GM23338 (cell line): ENCODE results near the gene CFDP1. TPM values are rescaled to one million over a fixed set of nuclear protein-coding genes. Genes with fewer than 3 reads are reported as not detected.

Source experiments
- ATAC-seq: fragments of 200-7000 bp; cut with Tn5 transposase; 3 replicates; pipeline ENCODE4 v1.9.1; 2020
- DNase-seq: peaks from one replicate; pipeline ENCODE4 v3.0.0-alpha.2; 2015; ENCODE audit warnings: low spot score
- H2AFZ ChIP-seq: fragments of 200-600 bp; sonication (generic); 2 replicates; pipeline ENCODE4 v1.8.0; 2016; ENCODE audit warnings: antibody characterized with exemption, mild to moderate bottlenecking, moderate library complexity
- H3F3A ChIP-seq: fragments of 200-600 bp; sonication (generic); replicated peaks from 2 replicates; pipeline ENCODE4 v1.8.0; 2017; ENCODE audit warnings: antibody characterized with exemption, mixed run types, low read depth
- H3K27ac ChIP-seq: fragments of 200-600 bp; sonication (generic); 2 replicates; pipeline ENCODE4 v1.6.1; 2016; ENCODE audit warnings: low read depth
- H3K27me3 ChIP-seq: fragments of 200-600 bp; sonication (generic); 2 replicates; pipeline ENCODE4 v1.8.0; 2016; ENCODE audit warnings: mild to moderate bottlenecking, mixed run types, moderate library complexity; ENCODE audit not compliant: insufficient read depth
- H3K36me3 ChIP-seq: fragments of 200-600 bp; sonication (generic); 2 replicates; pipeline ENCODE4 v1.8.0; 2016; ENCODE audit warnings: mild to moderate bottlenecking; ENCODE audit not compliant: insufficient read depth
- H3K4me1 ChIP-seq: fragments of 200-600 bp; sonication (generic); 2 replicates; pipeline ENCODE4 v1.8.0; 2016; ENCODE audit warnings: mild to moderate bottlenecking, moderate library complexity; ENCODE audit not compliant: insufficient read depth
- H3K4me2 ChIP-seq: fragments of 200-600 bp; sonication (generic); 2 replicates; pipeline ENCODE4 v1.7.1; 2017; ENCODE audit warnings: mixed run types
- H3K4me3 ChIP-seq: fragments of 200-600 bp; sonication (generic); 2 replicates; pipeline ENCODE4 v1.6.1; 2016; ENCODE audit warnings: mixed run types
- H3K79me2 ChIP-seq: fragments of 200-600 bp; sonication (generic); replicated peaks from 2 replicates; pipeline ENCODE4 v1.8.0; 2017; ENCODE audit warnings: mild to moderate bottlenecking; ENCODE audit not compliant: insufficient read depth
- H3K9me2 ChIP-seq: fragments of 200-600 bp; sonication (generic); 2 replicates; pipeline ENCODE4 v1.8.0; 2017; ENCODE audit not compliant: insufficient read depth
- H4K20me1 ChIP-seq: fragments of 200-600 bp; sonication (generic); replicated peaks from 2 replicates; pipeline ENCODE4 v1.8.0; 2017; ENCODE audit warnings: mild to moderate bottlenecking; ENCODE audit not compliant: insufficient read depth
- H3K27ac Mint-ChIP-seq: 2 replicates; pipeline ENCODE4 v1.8.0; 2020; ENCODE audit warnings: inconsistent platforms, mild to moderate bottlenecking, moderate library complexity, mixed read lengths
- H3K27me3 Mint-ChIP-seq: 3 replicates; pipeline ENCODE4 v1.8.0; 2022; ENCODE audit warnings: low read depth, mild to moderate bottlenecking, moderate library complexity, mixed read lengths, inconsistent platforms; ENCODE audit not compliant: insufficient read depth, poor library complexity
- H3K36me3 Mint-ChIP-seq: 3 replicates; pipeline ENCODE4 v1.8.0; 2021; ENCODE audit warnings: low read depth, mild to moderate bottlenecking, inconsistent platforms, moderate library complexity, mixed read lengths
- H3K4me1 Mint-ChIP-seq: 3 replicates; pipeline ENCODE4 v1.8.0; 2020; ENCODE audit warnings: mild to moderate bottlenecking, inconsistent platforms, mixed read lengths
- H3K4me3 Mint-ChIP-seq: 3 replicates; pipeline ENCODE4 v1.8.0; 2021; ENCODE audit warnings: moderate library complexity, mild to moderate bottlenecking, inconsistent platforms, mixed read lengths
- H3K9me3 Mint-ChIP-seq: 3 replicates; pipeline ENCODE4 v1.8.0; 2020; ENCODE audit warnings: moderate library complexity, mild to moderate bottlenecking, inconsistent platforms, mixed read lengths
- CREB1 ChIP-seq: fragments of 250-450 bp; sonication (Bioruptor Pico); IDR thresholded peaks from 2 replicates; pipeline ENCODE4 v1.5.0; 2020; ENCODE audit warnings: low read depth, mild to moderate bottlenecking, moderate library complexity
- EZH2 ChIP-seq: fragments of 200-600 bp; sonication (generic); IDR thresholded peaks from one replicate; pipeline ENCODE4 v1.8.0; 2017; ENCODE audit warnings: antibody characterized with exemption, mild to moderate bottlenecking, low read depth; ENCODE audit not compliant: unreplicated experiment
- EZH2phosphoT487 ChIP-seq: fragments of 200-600 bp; sonication (generic); IDR thresholded peaks from one replicate; pipeline ENCODE4 v1.8.1; 2018; ENCODE audit warnings: antibody characterized with exemption; ENCODE audit not compliant: unreplicated experiment
- JUNB ChIP-seq: IDR thresholded peaks from one replicate; pipeline ENCODE4 v1.6.1; 2016; ENCODE audit warnings: antibody characterized with exemption; ENCODE audit not compliant: unreplicated experiment
- NANOG ChIP-seq: IDR thresholded peaks from 2 replicates; pipeline ENCODE4 v1.6.1; 2016; ENCODE audit warnings: antibody characterized with exemption, borderline replicate concordance
- POLR2AphosphoS5 ChIP-seq: IDR thresholded peaks from 2 replicates; pipeline ENCODE4 v1.6.1; 2016; ENCODE audit warnings: antibody characterized with exemption, low read depth
- STAT1 ChIP-seq: IDR thresholded peaks from one replicate; pipeline ENCODE4 v1.6.1; 2016; ENCODE audit warnings: antibody characterized with exemption; ENCODE audit not compliant: unreplicated experiment
- ZNF114 ChIP-seq: fragments of 250-450 bp; sonication (Bioruptor Pico); IDR thresholded peaks from 2 replicates; pipeline ENCODE4 v1.5.0; 2020; ENCODE audit warnings: mild to moderate bottlenecking, moderate library complexity
- ZNF331 ChIP-seq: fragments of 250-450 bp; sonication (Bioruptor Pico); IDR thresholded peaks from 2 replicates; pipeline ENCODE4 v1.5.0; 2020; ENCODE audit warnings: low read depth, mild to moderate bottlenecking, moderate library complexity
- polyA plus RNA-seq: library from polyadenylated mRNA; unstranded; fragments of >200 nt; fragmentation: Nextera tagmentation; extraction: Ambion mirVana; gene quantifications from 2 replicates; pipeline ENCODE4 v1.2.1, GENCODE V29; 2016
- total RNA-seq: library from RNA; depleted of rRNA; stranded (reverse); fragments of >200 nt; shearing (Covaris generic); gene quantifications from 2 replicates; pipeline ENCODE4 v1.2.3, GENCODE V29; 2014
- TF ChIP-seq, protein P1 (sequence below): IDR thresholded peaks from one replicate; pipeline ENCODE4 v1.6.1; 2018; ENCODE audit warnings: antibody characterized with exemption; ENCODE audit not compliant: unreplicated experiment
- TF ChIP-seq, protein P2 (sequence below), 2 experiments: fragments of 200-600 bp in 1 of 2; sonication (generic) in 1 of 2; conservative IDR thresholded peaks; 2 replicates each; pipeline versions ENCODE4 v1.5.1 to v1.6.1; 2016 to 2017; ENCODE audit warnings: antibody characterized with exemption in 2 of 2, low read depth in 2 of 2, mild to moderate bottlenecking in 2 of 2, moderate library complexity in 1 of 2
- TF ChIP-seq, protein P3 (sequence below): IDR thresholded peaks from 2 replicates; pipeline ENCODE4 v1.6.1; 2016; ENCODE audit warnings: antibody characterized with exemption

Gene CFDP1
- total and polyA plus RNA-seq, 2 experiments from 2014 or later = 89.9 to 224 TPM

- H3K36me3 Mint-ChIP-seq = peaks cover 4% of the 10 kb centered on the region; the same call in 1 of the 3 replicates
- H3K27ac Mint-ChIP-seq = no peak overlapping the region
- Histone ChIP-seq H3F3A (no peaks in the 10 kb centered on the region), H4K20me1 (peaks cover 8% of the 10 kb centered on the region; the same call in 1 of the 2 replicates), H3K27me3 (no peaks in the 10 kb centered on the region), H3K79me2 (no peaks in the 10 kb centered on the region), H3K9me2 (no peaks in the 10 kb centered on the region), H3K4me1 (no peaks in the 10 kb centered on the region), H2AFZ (no peak overlapping the region), H3K27ac (peak overlapping the region; percentile 41; the same call in 1 of the 2 replicates), H3K4me2 (no peak overlapping the region), H3K4me3 (no peak overlapping the region), H3K36me3 (no peaks in the 10 kb centered on the region; the same call in 1 of the 2 replicates)
- ATAC-seq (no peak), DNase-seq (no peak)
- H3K27me3 Mint-ChIP-seq = no peaks in the 10 kb centered on the region
- TF ChIP-seq EZH2 (no peak), STAT1 (no peak), NANOG (no peak), ZNF331 (CRISPR knock-in tag) (no peak)
- no peak overlapping the region for H3K4me3 Mint-ChIP-seq
- H3K4me1 Mint-ChIP-seq = peaks cover 21% of the 10 kb centered on the region; the same call in 2 of the 3 replicates
- no peaks in the 10 kb centered on the region for H3K9me3 Mint-ChIP-seq
Measured at GRCh38 chr16:75379911-75380847, 53.1 kb downstream of the CFDP1 start.

DNA sequence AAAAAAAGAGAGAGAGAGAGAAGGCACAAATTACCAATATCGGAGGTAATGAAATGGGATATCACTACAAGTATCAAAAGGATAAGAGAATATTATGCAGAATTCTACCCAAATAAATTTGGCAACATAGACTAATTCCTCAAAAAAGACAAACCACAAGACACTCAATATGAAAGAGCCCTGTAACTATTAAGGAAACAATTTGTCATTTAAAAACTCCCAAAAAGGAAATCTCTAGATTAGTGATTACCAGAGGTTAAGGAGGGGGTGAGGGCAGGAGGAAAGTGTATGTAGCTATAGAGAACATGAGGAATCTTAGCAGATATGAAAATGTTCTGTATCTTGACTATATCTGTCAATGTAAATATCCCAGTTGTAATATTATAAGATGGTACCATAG lies 54.0 kb downstream of the CFDP1 start:
- no peak overlapping the region for H3K4me3 ChIP-seq
- no peak overlapping the region for H3K27ac Mint-ChIP-seq
- peaks cover 21% of the 10 kb centered on the region; the same call in 2 of the 3 replicates for H3K4me1 Mint-ChIP-seq
- H3K4me1 ChIP-seq = no peaks in the 10 kb centered on the region
- H3K27me3 Mint-ChIP-seq = no peaks in the 10 kb centered on the region
- no peaks in the 10 kb centered on the region; the same call in 1 of the 2 replicates for H3K36me3 ChIP-seq
- H3K9me3 Mint-ChIP-seq = no peaks in the 10 kb centered on the region
- H3K27me3 ChIP-seq = no peaks in the 10 kb centered on the region
- H4K20me1 ChIP-seq = peaks cover 8% of the 10 kb centered on the region; the same call in 1 of the 2 replicates
- H2AFZ ChIP-seq = no peak overlapping the region
- H3K9me2 ChIP-seq = no peaks in the 10 kb centered on the region
- ATAC-seq (no peak), DNase-seq (no peak)
- no peaks in the 10 kb centered on the region; the same call in 1 of the 2 replicates for H3K79me2 ChIP-seq
- no peak overlapping the region for H3K27ac ChIP-seq
- peaks cover 6% of the 10 kb centered on the region; the same call in 1 of the 3 replicates for H3K36me3 Mint-ChIP-seq
- no peaks in the 10 kb centered on the region for H3F3A ChIP-seq
- H3K4me3 Mint-ChIP-seq = no peak overlapping the region
- no peak overlapping the region for H3K4me2 ChIP-seq
- no peak for TF ChIP-seq CREB1 (CRISPR knock-in tag)
- TF ChIP-seq JUNB = no peak
- TF ChIP-seq, protein P1, sequence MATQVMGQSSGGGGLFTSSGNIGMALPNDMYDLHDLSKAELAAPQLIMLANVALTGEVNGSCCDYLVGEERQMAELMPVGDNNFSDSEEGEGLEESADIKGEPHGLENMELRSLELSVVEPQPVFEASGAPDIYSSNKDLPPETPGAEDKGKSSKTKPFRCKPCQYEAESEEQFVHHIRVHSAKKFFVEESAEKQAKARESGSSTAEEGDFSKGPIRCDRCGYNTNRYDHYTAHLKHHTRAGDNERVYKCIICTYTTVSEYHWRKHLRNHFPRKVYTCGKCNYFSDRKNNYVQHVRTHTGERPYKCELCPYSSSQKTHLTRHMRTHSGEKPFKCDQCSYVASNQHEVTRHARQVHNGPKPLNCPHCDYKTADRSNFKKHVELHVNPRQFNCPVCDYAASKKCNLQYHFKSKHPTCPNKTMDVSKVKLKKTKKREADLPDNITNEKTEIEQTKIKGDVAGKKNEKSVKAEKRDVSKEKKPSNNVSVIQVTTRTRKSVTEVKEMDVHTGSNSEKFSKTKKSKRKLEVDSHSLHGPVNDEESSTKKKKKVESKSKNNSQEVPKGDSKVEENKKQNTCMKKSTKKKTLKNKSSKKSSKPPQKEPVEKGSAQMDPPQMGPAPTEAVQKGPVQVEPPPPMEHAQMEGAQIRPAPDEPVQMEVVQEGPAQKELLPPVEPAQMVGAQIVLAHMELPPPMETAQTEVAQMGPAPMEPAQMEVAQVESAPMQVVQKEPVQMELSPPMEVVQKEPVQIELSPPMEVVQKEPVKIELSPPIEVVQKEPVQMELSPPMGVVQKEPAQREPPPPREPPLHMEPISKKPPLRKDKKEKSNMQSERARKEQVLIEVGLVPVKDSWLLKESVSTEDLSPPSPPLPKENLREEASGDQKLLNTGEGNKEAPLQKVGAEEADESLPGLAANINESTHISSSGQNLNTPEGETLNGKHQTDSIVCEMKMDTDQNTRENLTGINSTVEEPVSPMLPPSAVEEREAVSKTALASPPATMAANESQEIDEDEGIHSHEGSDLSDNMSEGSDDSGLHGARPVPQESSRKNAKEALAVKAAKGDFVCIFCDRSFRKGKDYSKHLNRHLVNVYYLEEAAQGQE = no peak
- TF ChIP-seq, protein P2, sequence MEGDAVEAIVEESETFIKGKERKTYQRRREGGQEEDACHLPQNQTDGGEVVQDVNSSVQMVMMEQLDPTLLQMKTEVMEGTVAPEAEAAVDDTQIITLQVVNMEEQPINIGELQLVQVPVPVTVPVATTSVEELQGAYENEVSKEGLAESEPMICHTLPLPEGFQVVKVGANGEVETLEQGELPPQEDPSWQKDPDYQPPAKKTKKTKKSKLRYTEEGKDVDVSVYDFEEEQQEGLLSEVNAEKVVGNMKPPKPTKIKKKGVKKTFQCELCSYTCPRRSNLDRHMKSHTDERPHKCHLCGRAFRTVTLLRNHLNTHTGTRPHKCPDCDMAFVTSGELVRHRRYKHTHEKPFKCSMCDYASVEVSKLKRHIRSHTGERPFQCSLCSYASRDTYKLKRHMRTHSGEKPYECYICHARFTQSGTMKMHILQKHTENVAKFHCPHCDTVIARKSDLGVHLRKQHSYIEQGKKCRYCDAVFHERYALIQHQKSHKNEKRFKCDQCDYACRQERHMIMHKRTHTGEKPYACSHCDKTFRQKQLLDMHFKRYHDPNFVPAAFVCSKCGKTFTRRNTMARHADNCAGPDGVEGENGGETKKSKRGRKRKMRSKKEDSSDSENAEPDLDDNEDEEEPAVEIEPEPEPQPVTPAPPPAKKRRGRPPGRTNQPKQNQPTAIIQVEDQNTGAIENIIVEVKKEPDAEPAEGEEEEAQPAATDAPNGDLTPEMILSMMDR (conservative IDR thresholded peaks at IDR 0.05; ENCODE audit: low read depth in 2 of 2) = no peak
- TF ChIP-seq STAT1 = no peak
- no peak for TF ChIP-seq ZNF331 (CRISPR knock-in tag)
- TF ChIP-seq, protein P3, sequence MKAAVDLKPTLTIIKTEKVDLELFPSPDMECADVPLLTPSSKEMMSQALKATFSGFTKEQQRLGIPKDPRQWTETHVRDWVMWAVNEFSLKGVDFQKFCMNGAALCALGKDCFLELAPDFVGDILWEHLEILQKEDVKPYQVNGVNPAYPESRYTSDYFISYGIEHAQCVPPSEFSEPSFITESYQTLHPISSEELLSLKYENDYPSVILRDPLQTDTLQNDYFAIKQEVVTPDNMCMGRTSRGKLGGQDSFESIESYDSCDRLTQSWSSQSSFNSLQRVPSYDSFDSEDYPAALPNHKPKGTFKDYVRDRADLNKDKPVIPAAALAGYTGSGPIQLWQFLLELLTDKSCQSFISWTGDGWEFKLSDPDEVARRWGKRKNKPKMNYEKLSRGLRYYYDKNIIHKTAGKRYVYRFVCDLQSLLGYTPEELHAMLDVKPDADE = no peak
- TF ChIP-seq NANOG = no peak
- TF ChIP-seq POLR2AphosphoS5 = no peak
- TF ChIP-seq EZH2 = no peak
- TF ChIP-seq ZNF114 (CRISPR knock-in tag) = no peak
- no peak for TF ChIP-seq EZH2phosphoT487
